NCI-H69 (cell line): ENCODE results near the gene DICER1.
"Not testable (repeated sequence)": the region's sequence is repeated elsewhere in the genome, so short reads cannot be mapped to it uniquely, and the experiment has no call there.

ENCODE experiments used
- DNase-seq: peaks from one replicate; lab custom pipeline; 2025; lab: John Stamatoyannopoulos, UW

Gene DICER1, protein sequence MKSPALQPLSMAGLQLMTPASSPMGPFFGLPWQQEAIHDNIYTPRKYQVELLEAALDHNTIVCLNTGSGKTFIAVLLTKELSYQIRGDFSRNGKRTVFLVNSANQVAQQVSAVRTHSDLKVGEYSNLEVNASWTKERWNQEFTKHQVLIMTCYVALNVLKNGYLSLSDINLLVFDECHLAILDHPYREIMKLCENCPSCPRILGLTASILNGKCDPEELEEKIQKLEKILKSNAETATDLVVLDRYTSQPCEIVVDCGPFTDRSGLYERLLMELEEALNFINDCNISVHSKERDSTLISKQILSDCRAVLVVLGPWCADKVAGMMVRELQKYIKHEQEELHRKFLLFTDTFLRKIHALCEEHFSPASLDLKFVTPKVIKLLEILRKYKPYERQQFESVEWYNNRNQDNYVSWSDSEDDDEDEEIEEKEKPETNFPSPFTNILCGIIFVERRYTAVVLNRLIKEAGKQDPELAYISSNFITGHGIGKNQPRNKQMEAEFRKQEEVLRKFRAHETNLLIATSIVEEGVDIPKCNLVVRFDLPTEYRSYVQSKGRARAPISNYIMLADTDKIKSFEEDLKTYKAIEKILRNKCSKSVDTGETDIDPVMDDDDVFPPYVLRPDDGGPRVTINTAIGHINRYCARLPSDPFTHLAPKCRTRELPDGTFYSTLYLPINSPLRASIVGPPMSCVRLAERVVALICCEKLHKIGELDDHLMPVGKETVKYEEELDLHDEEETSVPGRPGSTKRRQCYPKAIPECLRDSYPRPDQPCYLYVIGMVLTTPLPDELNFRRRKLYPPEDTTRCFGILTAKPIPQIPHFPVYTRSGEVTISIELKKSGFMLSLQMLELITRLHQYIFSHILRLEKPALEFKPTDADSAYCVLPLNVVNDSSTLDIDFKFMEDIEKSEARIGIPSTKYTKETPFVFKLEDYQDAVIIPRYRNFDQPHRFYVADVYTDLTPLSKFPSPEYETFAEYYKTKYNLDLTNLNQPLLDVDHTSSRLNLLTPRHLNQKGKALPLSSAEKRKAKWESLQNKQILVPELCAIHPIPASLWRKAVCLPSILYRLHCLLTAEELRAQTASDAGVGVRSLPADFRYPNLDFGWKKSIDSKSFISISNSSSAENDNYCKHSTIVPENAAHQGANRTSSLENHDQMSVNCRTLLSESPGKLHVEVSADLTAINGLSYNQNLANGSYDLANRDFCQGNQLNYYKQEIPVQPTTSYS (N-terminal part only)

DNA sequence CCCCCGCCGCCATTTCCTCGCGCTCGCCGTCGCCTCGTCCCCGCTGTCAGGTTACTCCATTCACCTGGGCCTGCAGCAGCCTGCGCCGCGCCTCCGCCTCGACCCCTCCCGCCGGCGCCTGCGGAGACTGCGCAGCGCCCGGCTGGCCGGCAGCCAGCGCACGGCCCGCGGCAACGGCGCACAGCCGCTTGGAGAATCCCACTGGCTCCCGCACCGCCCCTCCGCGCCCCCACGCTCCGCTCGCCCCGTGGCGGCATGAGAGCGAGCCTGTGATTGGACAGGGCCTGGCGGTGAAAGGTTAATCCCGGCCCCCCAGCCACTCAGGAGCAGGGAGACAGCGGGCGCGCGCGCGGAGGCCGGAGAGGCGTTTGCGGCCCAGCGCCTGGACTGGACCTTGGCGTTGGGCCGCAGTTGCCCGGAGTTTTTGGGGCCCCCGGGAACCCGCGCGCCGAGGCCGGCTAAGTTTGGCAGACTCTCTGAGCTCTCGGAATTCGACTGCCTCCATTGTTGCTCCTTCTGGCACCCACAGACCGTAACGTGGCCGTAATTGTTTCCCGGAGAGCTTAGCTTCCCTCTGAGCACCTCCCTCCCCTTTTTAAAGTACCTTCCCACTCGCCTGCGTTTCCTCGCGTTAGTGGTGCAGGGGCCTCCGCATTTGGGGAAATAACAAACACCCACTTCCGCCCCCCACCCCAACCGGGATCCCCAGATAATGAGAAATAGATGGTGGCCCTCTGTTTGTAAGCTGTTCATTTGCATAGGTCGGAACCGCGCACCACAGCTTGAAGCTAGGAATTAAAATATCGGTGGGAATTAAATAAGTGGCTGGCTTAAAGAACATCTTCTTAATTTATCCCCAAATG lies at the start of gene DICER1:
Gene DICER1, minus strand, starts transcription at position 203 of the 863 bp plus-strand sequence. CDS start 24,071 bp downstream, outside the sequence.
- DNase-seq: peak; percentile 98

DNA sequence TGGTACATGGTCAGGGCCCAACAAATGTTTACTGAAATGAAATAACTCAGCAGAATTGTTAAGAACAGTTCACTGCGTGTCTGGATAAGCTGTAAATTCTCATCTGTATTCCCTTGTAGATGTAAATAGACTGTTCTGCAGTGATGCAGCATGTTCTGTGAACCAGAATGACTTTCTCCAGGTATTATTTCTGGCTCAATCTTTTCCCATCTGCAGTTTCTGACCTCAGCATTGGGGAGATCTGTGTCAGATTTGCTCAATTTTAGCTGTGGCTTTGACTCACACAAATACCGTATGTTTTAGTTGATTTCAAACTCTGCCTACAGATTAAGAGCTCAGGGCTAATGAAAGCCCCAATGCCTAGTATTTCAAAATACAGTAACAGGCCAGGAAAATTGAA lies 49.2 kb upstream of the DICER1 start:
- DNase-seq: no peak

DNA sequence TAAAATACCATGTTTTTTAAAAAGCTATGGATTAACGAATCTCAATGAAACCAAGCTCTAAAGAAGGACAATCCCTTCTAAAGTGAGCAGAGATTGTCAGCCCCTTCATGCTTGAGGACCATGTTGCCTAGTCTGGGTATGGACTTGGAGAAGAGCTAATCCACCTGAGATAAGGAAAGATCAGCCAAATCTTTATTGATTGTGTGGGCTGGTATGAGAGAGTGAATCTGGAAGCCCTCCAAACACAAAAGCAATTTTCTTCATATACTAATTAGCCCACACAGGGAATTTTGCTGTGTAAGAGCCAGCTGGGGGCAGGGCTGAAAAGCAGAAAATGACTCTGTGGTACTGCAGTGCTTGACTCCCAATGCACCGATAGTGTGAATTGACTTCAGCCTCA lies 47.4 kb upstream of the DICER1 start:
- no peak for DNase-seq

DNA sequence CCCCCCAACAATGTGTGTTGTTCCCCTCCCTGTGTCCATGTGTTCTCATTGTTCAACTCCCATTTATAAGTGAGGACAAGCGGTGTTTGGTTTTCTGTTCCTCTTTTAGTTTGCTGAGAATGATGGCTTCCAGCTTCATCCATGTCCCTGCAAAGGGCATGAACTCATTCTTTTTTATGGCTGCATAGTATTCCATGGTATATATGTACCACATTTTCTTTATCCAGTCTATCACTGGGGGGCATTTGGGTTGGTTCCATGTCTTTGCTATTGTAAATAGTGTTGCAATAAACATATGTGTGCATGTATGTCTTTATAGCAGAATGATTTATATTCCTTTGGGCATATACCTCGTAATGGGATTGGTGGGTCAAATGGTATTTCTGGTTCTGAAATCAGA lies 44.4 kb upstream of the DICER1 start:
- not testable (repeated sequence) for DNase-seq

DNA sequence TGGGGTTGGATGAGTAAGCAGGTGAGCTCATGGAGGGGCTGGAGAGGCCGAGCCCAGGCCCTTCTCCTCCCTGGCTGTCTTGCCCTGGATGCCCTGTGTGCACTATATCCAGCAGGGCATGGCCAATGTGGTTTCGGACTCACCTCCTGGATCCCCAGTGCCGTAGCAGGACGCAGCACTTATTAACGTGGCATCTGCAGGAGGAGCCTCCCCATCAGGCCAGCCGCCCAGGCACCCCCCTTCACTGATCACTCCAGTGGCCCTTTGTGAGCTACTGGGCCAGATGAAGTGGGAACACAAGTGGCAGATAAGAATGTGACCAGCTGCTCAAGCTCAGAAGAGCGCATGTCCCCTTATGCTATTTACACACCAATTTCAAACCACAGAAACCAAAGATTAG lies 43.1 kb upstream of the DICER1 start:
- no peak for DNase-seq

DNA sequence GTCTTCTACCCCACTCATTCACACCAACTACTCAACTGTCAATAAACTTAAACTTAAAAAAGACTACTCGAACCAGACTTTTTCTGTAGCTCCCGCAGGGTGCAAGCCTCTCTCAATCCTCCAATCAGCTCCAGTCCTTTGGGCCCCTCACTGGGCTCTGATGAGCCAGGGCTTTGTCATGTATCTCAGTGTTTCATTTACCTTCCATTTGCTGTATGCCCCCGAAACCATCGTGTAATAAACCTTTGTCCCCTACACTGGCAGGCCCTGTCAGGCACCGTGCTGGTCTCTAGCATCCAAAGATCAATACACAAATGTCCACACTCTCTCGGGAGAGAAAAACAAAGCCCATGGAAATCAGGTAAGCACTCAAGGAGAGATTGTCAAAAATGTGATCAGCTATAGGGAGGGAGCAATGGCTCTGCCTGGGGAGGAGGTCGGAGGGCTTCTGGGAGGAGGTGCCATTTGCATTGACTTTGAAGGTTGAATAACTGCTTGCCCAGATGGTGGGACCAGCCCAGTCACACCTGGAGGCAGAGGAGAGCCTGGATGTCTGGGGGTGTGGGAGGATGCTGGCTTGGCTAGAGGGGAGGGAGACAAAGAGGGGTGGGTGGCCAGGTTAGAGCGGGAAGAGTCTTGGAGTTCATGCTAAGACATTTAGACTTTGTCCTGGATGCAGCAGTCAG lies 42.1 kb upstream of the DICER1 start:
- DNase-seq: no peak

DNA sequence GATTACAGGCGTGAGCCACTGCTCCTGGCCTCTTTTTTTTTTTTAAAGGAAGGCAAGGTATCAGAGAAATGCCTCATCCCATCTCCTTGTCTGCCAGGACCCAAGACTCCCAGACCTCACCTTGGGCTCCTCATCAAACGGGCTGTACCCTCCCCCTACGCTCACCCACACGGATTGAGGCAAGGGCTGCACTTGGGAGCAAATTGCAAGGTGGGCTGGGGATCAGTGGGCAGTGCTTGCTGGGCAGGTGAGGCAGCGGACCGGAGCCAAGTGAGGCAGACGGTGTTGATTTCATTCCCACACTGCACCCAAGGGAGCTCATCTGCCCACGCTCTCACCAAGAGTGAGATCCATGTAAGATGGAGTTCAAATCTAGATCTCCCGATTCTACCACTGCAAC lies 41.0 kb upstream of the DICER1 start:
- DNase-seq: no peak

DNA sequence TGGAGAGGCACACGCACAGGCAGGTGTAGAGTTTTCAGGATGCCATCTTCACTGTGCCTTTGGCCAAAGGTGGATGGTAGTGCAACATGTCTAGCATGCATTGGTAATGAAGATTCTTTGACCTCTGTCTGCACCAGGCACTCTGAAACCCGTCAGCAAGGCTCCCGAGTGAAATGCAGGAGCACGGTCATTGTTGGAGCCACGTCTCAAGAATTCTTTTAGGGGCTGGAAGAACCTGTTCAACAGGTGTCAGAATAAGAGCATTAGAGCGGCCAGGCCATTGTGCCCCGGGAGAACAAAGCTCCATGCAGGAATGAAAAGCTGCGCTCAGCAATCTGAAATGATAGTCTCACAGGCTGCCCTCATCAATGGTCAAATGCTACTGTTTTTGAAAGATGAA lies 40.2 kb upstream of the DICER1 start:
- DNase-seq: no peak

DNA sequence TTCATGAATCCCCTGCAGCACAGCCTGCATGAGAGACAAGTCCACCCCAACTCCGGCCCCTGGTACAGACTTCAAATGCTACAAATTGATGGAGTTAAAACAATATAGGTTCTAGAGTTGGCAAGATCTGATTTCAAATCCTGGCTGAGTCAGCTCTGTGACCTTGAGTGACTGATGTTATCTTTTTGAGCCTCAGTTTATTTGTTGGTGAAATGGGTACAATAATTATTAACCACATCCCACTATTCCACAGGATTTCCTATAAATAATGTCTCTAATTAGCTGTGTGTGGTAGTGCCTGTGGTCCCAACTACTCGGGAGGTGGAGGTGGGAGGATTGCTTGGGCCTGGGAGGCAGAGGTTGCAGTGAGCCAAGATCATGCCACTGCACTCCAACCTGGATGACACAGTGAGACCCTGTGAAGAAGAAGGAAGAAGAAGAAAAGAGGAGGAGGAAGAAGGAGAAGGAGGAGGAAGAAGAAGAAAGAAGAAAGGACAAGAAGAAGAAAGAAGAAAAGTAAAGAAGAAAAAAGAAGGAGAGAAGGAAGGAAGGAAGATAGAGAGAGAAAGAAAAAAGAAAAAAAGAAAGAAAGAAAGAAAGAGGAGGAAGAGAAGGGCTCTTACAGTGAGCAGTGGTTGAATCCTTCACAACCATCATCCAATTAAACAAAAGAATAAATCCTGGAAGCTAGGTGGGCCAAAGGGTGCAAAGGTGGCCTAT lies 39.7 kb upstream of the DICER1 start:
- no peak for DNase-seq

DNA sequence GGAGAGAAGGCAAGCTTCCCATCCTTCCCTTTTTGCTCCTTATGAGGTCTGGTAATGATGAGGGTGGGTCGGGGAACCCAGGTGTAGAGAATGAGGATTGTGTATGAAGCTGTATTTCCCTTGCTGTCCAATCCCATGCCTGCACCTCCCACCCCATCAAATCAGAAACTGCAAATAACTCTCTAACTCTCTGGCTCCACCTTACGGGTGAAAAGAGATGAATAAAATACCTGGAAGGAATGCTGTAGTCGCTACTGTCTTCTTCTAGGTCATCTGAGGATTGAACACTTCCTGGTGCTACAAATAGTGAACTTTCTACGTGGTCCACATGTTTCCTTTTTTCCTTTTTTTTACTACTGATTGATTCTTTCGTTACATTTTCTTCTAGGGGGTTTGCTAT lies 38.9 kb upstream of the DICER1 start:
- peak; percentile 59 for DNase-seq

DNA sequence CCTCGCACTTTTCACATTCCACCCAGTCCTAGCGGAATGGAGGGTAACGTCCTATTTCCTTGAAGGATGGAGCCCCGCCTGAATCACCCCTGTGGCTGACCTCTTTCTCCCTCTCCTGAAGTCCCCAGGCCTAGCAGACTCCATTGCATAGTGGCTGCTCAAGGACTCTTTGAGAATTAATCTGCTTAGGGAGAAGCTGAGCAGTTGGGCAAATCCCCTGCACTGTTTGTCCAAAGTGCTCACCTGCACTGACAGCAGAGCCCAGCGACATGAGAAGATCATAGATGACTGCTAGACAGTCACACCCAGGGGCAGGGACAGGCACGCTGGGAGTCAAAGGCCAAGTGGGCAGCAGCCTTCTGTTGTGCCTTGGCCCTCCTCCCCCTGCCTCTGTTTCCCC lies 37.7 kb upstream of the DICER1 start:
- DNase-seq: no peak

DNA sequence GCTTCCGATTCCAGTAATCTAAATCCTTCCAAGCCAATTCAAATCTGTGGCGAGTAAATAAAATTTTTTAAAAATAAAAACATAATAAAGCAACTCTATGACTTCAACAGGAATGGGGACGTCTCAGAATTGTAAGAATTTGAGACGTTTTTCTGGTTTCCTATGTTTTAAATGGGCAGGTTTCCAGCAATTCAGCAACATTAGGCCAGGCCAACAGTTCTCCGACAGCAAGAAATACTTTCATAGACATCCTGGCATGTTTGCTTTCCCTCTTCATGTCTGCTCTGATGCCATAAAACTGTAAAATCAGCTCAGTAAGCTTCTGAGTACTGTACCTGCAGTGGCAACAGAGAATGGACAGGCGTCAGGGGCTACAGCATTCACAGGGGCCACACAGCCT lies 35.8 kb upstream of the DICER1 start:
- DNase-seq: no peak

DNA sequence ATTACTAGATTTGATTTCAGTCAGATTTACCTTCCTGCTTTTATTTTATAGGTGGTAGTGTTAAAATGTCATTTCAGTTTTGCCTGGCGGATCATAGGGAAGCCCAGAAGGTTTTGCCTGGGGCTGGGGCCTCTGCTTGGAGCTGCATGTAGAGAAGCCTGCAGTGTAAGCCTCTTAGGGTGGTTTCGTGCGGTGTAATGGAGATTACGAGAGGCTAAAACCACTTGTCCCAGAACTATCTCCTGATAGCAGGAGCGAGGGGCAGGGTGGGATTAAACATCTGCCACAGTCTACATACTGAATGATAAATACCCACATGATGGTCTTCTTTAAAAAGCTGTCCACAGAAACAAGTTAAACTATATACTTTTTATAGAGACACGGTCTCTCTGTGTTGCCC lies 35.0 kb upstream of the DICER1 start:
- no peak for DNase-seq

DNA sequence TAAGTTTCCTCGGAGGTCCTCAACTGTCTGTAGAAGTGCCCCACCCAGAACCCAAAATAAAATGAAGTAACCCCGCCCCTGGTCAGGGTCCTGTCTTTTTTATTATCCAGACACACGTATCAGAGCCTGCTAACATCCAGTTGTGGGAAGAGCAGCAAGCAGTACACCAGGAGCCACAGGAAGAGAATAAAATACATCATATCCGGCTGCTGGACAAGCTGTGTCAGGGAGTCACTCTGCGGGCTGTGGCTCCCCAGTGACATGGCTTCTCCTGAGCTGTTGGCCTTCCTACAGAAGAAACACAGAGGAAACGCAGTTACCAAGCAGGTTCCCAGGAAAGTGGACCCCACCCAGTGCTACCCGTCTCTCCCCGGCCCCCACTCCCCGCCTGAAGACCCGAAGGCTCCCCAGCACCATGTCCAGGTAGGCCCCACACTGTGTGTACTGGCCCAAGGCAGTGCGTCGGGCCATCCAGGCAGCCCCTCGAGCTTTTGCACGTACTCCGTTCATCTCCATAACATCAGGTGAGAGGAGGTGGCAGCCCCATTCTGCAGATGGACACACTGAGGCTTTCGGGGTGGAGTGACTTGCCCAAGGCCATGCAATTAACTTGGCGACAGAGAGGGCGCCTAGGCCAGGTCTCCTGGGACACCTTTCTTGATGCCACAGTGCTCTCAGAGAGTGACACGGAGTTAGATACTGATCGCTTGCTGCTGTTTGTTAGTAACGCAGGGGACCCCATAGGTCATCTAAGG lies 34.3 kb upstream of the DICER1 start:
- DNase-seq: no peak

DNA sequence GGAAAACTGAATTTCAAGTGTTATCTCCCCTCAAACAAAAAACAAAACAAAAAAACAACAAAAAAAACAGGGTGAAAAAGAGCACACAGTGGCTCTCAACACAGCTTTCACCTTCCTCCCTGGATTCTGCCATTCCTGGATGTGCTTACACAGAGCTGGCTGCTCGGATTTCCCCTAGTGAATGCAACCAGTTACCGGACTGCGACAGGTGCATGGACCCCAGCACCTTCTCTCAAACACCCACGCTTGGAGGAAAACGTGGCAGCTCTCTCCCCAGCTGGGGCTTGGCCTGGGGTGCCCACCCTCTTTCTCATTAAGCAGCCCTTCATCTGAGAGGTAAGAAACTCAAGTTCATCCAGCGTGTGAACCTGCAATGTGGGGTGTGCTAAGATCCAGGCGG lies 33.5 kb upstream of the DICER1 start:
- no peak for DNase-seq

DNA sequence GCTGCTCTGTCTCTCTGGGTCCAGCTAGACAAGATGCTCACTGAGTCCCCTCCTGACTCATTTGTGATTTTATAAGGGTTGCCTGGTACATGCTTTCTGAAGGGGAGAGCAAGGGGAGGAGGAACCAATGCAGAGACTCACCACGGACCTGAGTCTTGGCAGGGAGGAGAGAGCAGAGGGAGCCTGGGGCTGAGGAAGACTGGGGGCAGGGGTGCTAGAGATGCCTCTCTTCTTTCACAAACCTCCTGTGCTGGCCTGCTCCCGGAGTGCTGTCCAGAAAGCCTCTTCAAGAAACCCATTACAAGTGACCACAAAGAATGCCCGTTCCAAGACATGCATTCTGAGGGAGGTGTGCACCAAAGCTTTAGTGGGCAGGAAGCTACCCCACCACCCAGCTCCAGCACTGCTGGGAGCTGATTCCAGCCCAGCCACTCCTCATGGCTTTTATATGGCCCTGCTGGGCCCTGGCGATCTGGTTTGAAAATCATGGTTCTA lies 33.1 kb upstream of the DICER1 start:
- no peak for DNase-seq

DNA sequence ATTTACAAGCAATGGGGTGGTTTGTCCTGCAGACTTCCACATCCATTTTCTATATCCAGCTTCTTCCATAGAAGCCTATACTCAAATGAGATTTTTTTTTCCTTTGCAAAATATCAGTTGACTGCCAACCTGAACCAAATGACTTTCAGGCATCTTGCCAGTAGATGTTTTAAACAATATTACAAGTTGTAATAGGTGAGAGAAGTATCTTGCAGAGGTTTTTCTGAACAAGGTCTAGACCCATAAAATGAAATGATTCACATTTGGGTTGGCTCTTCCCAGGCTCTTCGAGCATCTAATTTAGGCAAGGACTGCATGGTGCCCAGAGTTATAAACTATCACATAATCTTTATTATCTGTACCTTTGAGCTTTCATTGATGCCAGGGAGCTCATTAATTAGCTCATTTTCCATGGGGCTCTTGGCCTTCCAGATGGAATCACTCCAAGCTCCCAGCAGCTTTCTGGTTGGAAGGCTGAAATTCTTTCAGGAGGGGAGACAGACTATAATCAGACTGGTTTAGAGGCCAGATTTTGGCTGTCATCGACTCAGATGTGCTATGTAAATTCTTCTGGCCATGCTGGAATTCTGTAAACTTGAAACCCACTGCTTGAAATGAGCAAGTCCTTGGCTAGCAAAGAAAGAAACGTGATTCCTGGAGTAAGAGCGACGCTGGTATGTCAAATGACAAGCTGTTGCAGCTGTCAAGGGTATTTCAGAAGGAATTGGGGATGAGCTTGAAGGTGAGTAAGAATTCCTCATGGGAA lies 32.2 kb upstream of the DICER1 start:
- DNase-seq: no peak

DNA sequence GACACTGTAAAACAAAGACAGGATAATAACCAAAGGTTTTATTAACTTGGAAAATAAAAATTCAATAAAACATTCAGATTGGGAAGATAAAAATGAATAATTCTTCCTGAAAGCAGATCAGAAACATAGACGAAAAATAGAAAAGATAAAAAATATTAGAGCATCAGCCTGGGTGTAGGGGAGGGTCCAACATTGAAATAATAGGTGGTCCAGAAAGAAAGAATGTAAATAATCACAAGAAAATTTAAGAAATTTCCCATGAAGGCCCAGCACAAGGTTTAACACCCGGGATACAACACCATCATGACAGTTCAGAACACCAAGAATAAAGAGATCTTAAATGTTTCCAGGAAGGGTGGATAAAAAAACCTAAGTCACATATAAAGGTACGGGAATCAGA lies 31.1 kb upstream of the DICER1 start:
- DNase-seq: no peak
